H1 (cell line): Measurements from ENCODE around the gene RGS17. TPM values are rescaled to one million over a fixed set of nuclear protein-coding genes. Genes with fewer than 3 reads are reported as not detected.

Experiments
- CTCF ChIA-PET: fragments of 300-600 bp; sonication (Branson Sonifier 250); formaldehyde crosslinking; loops from one replicate; lab custom pipeline; 2021; ENCODE audit not compliant: partially characterized antibody; lab: Charles Lee
- POLR2A ChIA-PET: fragments of 300-600 bp; sonication (Branson Sonifier 250); formaldehyde crosslinking; loops from one replicate; lab custom pipeline; 2021; ENCODE audit warnings: inconsistent platforms; ENCODE audit not compliant: partially characterized antibody; lab: Charles Lee
- DNase-seq, 2 experiments: peaks; one replicate each; pipeline versions ENCODE4 v3.0.0 to v3.0.0-alpha.2; 2010 to 2022; ENCODE audit warnings: low spot score in 2 of 2, low read depth in 1 of 2, mixed read lengths in 1 of 2
- FAIRE-seq: peaks from 2 replicates; lab custom pipeline; 2011; peaks lifted over from hg19 to GRCh38; lab: Jason Lieb, UNC
- H2AFZ ChIP-seq: 2 replicates; pipeline ENCODE4 v1.8.1; 2012; ENCODE audit warnings: low read length, inconsistent platforms
- H2AK5ac ChIP-seq: 2 replicates; pipeline ENCODE4 v1.6.1; 2013; ENCODE audit warnings: low read depth, low read length
- H2BK120ac ChIP-seq: replicated peaks from 2 replicates; pipeline ENCODE3; 2013; ENCODE audit warnings: low read depth, low read length, inconsistent platforms
- H2BK12ac ChIP-seq: 2 replicates; pipeline ENCODE4 v1.6.1; 2013; ENCODE audit warnings: low read depth, low read length
- H2BK15ac ChIP-seq: 2 replicates; pipeline ENCODE4 v1.6.1; 2013; ENCODE audit warnings: low read length
- H2BK20ac ChIP-seq: 2 replicates; pipeline ENCODE4 v1.6.1; 2013; ENCODE audit warnings: low read length
- H2BK5ac ChIP-seq: 2 replicates; pipeline ENCODE4 v1.6.1; 2013; ENCODE audit warnings: low read depth, low read length
- H3K14ac ChIP-seq: 2 replicates; pipeline ENCODE4 v1.6.1; 2013; ENCODE audit warnings: inconsistent platforms; ENCODE audit not compliant: insufficient read length
- H3K18ac ChIP-seq: 2 replicates; pipeline ENCODE4 v1.6.1; 2013; ENCODE audit warnings: low read length; ENCODE audit errors: extremely low read depth
- H3K23ac ChIP-seq: 2 replicates; pipeline ENCODE4 v1.6.1; 2013; ENCODE audit warnings: inconsistent platforms; ENCODE audit not compliant: insufficient read length
- H3K23me2 ChIP-seq: 2 replicates; pipeline ENCODE4 v1.6.1; 2013; ENCODE audit warnings: low read depth, low read length
- H3K27ac ChIP-seq: 2 replicates; pipeline ENCODE4 v1.6.1; 2011; ENCODE audit warnings: low read depth, low read length, inconsistent platforms
- H3K27me3 ChIP-seq, 4 experiments: replicated peaks in 1 of 4; 1 replicate in 1 of 4; 2 replicates in 3 of 4; pipeline versions ENCODE4 v1.6.1 to v1.8.1; 2011 to 2013; ENCODE audit warnings: low read length in 3 of 4, mild to moderate bottlenecking in 3 of 4, inconsistent platforms in 2 of 4, mixed read lengths in 2 of 4, moderate library complexity in 1 of 4; ENCODE audit not compliant: control insufficient read depth in 3 of 4, insufficient read depth in 3 of 4; ENCODE audit errors: extremely low read depth in 1 of 4
- H3K36me3 ChIP-seq, 4 experiments: 2 replicates each; pipeline versions ENCODE4 v1.6.1 to v1.8.1; 2011 to 2013; ENCODE audit warnings: mild to moderate bottlenecking in 4 of 4, low read length in 3 of 4, moderate library complexity in 2 of 4, control low read depth in 1 of 4, inconsistent platforms in 1 of 4; ENCODE audit not compliant: insufficient read depth in 4 of 4, control insufficient read depth in 2 of 4
- H3K4ac ChIP-seq: replicated peaks from 2 replicates; pipeline ENCODE3; 2013; ENCODE audit warnings: low read length, low read depth, mixed read lengths, inconsistent platforms; ENCODE audit not compliant: insufficient read length
- H3K4me1 ChIP-seq, 4 experiments: replicated peaks in 1 of 4; 1 replicate in 1 of 4; 2 replicates in 3 of 4; pipeline versions ENCODE4 v1.6.1 to v1.8.1; 2011 to 2013; ENCODE audit warnings: low read length in 3 of 4, inconsistent platforms in 2 of 4, mixed read lengths in 1 of 4; ENCODE audit not compliant: insufficient read depth in 4 of 4, control insufficient read depth in 3 of 4
- H3K4me2 ChIP-seq, 2 experiments: 2 replicates each; pipeline versions ENCODE4 v1.6.1 to v1.8.1; 2011 to 2013; ENCODE audit warnings: low read depth in 2 of 2, low read length in 2 of 2, control low read depth in 1 of 2, inconsistent platforms in 1 of 2, mild to moderate bottlenecking in 1 of 2; ENCODE audit not compliant: insufficient read depth in 1 of 2
- H3K4me3 ChIP-seq, 4 experiments: fragments of 200-600, 300-600 bp in 1 of 4; sonication (generic), shearing (Covaris generic), sonication (Bioruptor Twin) in 1 of 4; 2 replicates each; pipeline versions ENCODE4 v1.5.1 to v1.8.1; 2011 to 2016; ENCODE audit warnings: low read length in 4 of 4, low read depth in 3 of 4, control low read depth in 2 of 4, inconsistent platforms in 2 of 4, mild to moderate bottlenecking in 2 of 4, mixed read lengths in 1 of 4, moderate library complexity in 1 of 4; ENCODE audit not compliant: insufficient read depth in 2 of 4; ENCODE audit errors: extremely low read depth in 1 of 4
- H3K56ac ChIP-seq: replicated peaks from 2 replicates; pipeline ENCODE3; 2013; ENCODE audit warnings: low read depth, mild to moderate bottlenecking, mixed read lengths, low read length, inconsistent platforms; ENCODE audit not compliant: insufficient read length
- H3K79me1 ChIP-seq: 2 replicates; pipeline ENCODE4 v1.6.1; 2013; ENCODE audit warnings: low read depth, low read length, control low read depth
- H3K79me2 ChIP-seq, 2 experiments: 2 replicates each; pipeline versions ENCODE4 v1.6.1 to v1.8.1; 2012 to 2013; ENCODE audit warnings: low read length in 2 of 2, mild to moderate bottlenecking in 2 of 2, inconsistent platforms in 1 of 2; ENCODE audit not compliant: insufficient read depth in 2 of 2, control insufficient read depth in 1 of 2
- H3K9ac ChIP-seq, 4 experiments: replicated peaks in 1 of 4; 1 replicate in 1 of 4; 2 replicates in 3 of 4; pipeline versions ENCODE4 v1.6.1 to v1.8.1; 2011 to 2013; ENCODE audit warnings: low read depth in 3 of 4, low read length in 3 of 4, control low read depth in 2 of 4, mild to moderate bottlenecking in 2 of 4, moderate library complexity in 2 of 4, inconsistent platforms in 1 of 4; ENCODE audit errors: extremely low read depth in 1 of 4
- H3K9me3 ChIP-seq, 2 experiments: 2 replicates each; pipeline versions ENCODE4 v1.6.1 to v1.8.1; 2012 to 2013; ENCODE audit warnings: mild to moderate bottlenecking in 2 of 2, moderate library complexity in 2 of 2, control low read depth in 1 of 2, inconsistent platforms in 1 of 2, low read depth in 1 of 2, low read length in 1 of 2, mixed read lengths in 1 of 2; ENCODE audit not compliant: insufficient read depth in 2 of 2
- H4K20me1 ChIP-seq, 2 experiments: replicated peaks in 1 of 2; 2 replicates each; pipeline versions ENCODE3 to v1.8.1; 2011 to 2013; ENCODE audit warnings: inconsistent platforms in 2 of 2, low read length in 2 of 2, mild to moderate bottlenecking in 1 of 2; ENCODE audit not compliant: insufficient read depth in 2 of 2, control insufficient read depth in 1 of 2
- H4K5ac ChIP-seq: 2 replicates; pipeline ENCODE4 v1.6.1; 2013; ENCODE audit warnings: low read length, low read depth, mixed read lengths, inconsistent platforms; ENCODE audit not compliant: insufficient read length
- H4K8ac ChIP-seq: 2 replicates; pipeline ENCODE4 v1.8.0; 2013; ENCODE audit warnings: mild to moderate bottlenecking, moderate library complexity, low read length, inconsistent platforms; ENCODE audit not compliant: insufficient read depth; ENCODE audit errors: extremely low read depth
- H4K91ac ChIP-seq: replicated peaks from 2 replicates; pipeline ENCODE3; 2013; ENCODE audit warnings: low read length, mixed read lengths, inconsistent platforms; ENCODE audit not compliant: insufficient read length
- CEBPB ChIP-seq: IDR thresholded peaks from 2 replicates; pipeline ENCODE4 v1.6.1; 2012; ENCODE audit warnings: low read depth, low read length
- JUND ChIP-seq: IDR thresholded peaks from 2 replicates; pipeline ENCODE4 v1.6.1; 2011; ENCODE audit warnings: mild to moderate bottlenecking, improper control_type of control experiment, low read length
- SIX5 ChIP-seq: IDR thresholded peaks from 2 replicates; pipeline ENCODE4 v1.6.1; 2011; ENCODE audit warnings: mild to moderate bottlenecking, low read depth, low read length
- TAF7 ChIP-seq: optimal IDR thresholded peaks from 2 replicates; pipeline ENCODE3; 2011; ENCODE audit warnings: low read depth, mild to moderate bottlenecking, inconsistent platforms, low read length, moderate library complexity, borderline replicate concordance
- TBP ChIP-seq: IDR thresholded peaks from 2 replicates; pipeline ENCODE4 v1.6.1; 2011; ENCODE audit warnings: low read depth, low read length, improper control_type of control experiment
- TEAD4 ChIP-seq: IDR thresholded peaks from 2 replicates; pipeline ENCODE4 v1.6.1; 2012; ENCODE audit warnings: low read depth, low read length, inconsistent platforms, mixed read lengths
- YY1 ChIP-seq: IDR thresholded peaks from 2 replicates; pipeline ENCODE4 v1.6.1; 2011; ENCODE audit warnings: low read depth, mild to moderate bottlenecking, low read length
- WGBS, 2 experiments: shearing (Covaris generic) in 1 of 2; methylation state at CpG; one replicate each; pipeline versions ENCODE4 v1.1.6 to v1.1.7; 2013 to 2015; ENCODE audit warnings: low lambda C conversion rate in 2 of 2, mixed read lengths in 2 of 2, inconsistent platforms in 1 of 2, low coverage in 1 of 2, missing lambda C conversion rate in 1 of 2; ENCODE audit not compliant: insufficient replicate concordance in 2 of 2, insufficient coverage in 1 of 2, insufficient read length in 1 of 2; ENCODE audit errors: extremely low coverage in 1 of 2, missing lambda C conversion rate in 1 of 2; 5-methylcytosine and 5-hydroxymethylcytosine counted together
- polyA plus RNA-seq, 7 experiments: library from polyadenylated mRNA; depleted of rRNA in 3 of 7; stranded (reverse) in 5 of 7; unstranded in 2 of 7; fragments of >200 nt in 5 of 7; fragments of 200-250 nt in 2 of 7; gene quantifications; 1 replicate in 5 of 7; 2 replicates in 1 of 7; 4 replicates in 1 of 7; pipeline versions ENCODE4 v1.2.1 to v1.2.3, GENCODE V29; 2011 to 2013; ENCODE audit warnings: missing spikeins in 2 of 7, mixed read lengths in 2 of 7
- total RNA-seq: library from RNA; stranded (reverse); fragmentation: NEBNext Ultra II Directional; extraction: Animal tissue kit (Norgen Biotek cat#: 25700); gene quantifications from 2 replicates; pipeline ENCODE4 v1.2.1, GENCODE V29; 2021

RGS17 gene
- total and polyA plus RNA-seq, 2 of the 8 experiments (the other 6 are each of a cell fraction or from before 2014, with no cell fraction given) = 2.0 to 12.2 TPM

DNA sequence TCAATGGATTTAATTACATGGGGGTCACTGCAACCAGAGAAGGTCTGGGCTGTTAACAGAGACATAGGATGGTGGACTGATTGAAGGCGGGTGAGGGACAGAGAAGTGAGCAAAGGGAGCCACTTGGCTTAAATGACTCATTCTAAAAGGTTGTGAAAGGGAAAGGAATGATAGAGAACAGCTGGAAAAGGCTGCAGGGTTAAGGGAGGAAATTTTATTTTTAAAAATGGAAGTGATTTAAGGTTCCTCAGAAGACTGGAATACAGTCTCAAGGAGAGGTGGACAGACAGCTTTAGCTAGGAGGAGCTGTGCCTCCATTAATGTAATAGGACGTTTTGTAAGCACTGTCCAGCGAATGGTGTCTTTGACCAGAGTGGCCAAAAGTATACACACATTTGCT is 46.7 kb downstream of the RGS17 start:
- POLR2A ChIA-PET = no interaction called here
- H3K4me2 ChIP-seq = no peak overlapping the region
- H3K23ac ChIP-seq = no peak overlapping the region

More for the DNA sequence above, 46.7 kb downstream of the RGS17 start:
- Histone ChIP-seq H3K27me3 (no peaks in the 10 kb centered on the region), H2BK5ac (no peak overlapping the region), H3K9me3 (no peaks in the 10 kb centered on the region), H3K79me2 (no peaks in the 10 kb centered on the region), H2BK20ac (no peak overlapping the region), H4K5ac (no peak overlapping the region), H2AFZ (no peak overlapping the region), H3K4me3 (no peak overlapping the region), H3K18ac (no peak overlapping the region), H4K91ac (no peak overlapping the region), H4K8ac (no peak overlapping the region), H3K9ac (no peak overlapping the region), H3K14ac (no peak overlapping the region), H2BK15ac (no peak overlapping the region), H3K79me1 (no peaks in the 10 kb centered on the region), H4K20me1 (peaks cover 0 to 2% of the 10 kb centered on the region in 2 experiments), H3K56ac (no peak overlapping the region), H3K23me2 (no peaks in the 10 kb centered on the region), H2BK120ac (no peak overlapping the region), H3K4me1 (no peaks in the 10 kb centered on the region), H2BK12ac (no peak overlapping the region), H2AK5ac (no peak overlapping the region), H3K4ac (no peak overlapping the region), H3K27ac (no peak overlapping the region), H3K36me3 (no peaks in the 10 kb centered on the region)
- FAIRE-seq (no peak), DNase-seq (no peak)
- no peak for TF ChIP-seq TEAD4
- TF ChIP-seq YY1 = no peak
- no peak for TF ChIP-seq TBP
- no peak for TF ChIP-seq TAF7
- no peak for TF ChIP-seq SIX5
- TF ChIP-seq JUND = no peak
- no peak for TF ChIP-seq CEBPB
- 84% methylated on average over 3 of the region's 3 CpGs; no CpG with 5 or more reads in 1 of the 2 experiments for WGBS, 2 experiments
- CTCF ChIA-PET = interaction anchor here (1.1 to 2.0 kb wide), 4 partner anchors 24 to 147 kb away, joined by 3 to 6 read pairs (median 4); no protein-coding TSS in a partner anchor
